GM19395 (cell line): ENCODE results near the gene ZNF74.

Source experiments
- ATAC-seq: cut with Tn5 transposase; IDR thresholded peaks from one replicate; pipeline ENCODE4 v1.9.1; 2021; ENCODE audit warnings: mild to moderate bottlenecking, moderate library complexity; ENCODE audit not compliant: unreplicated experiment

Gene ZNF74

GRCh38 chr22:20418211-20418788 is 24.3 kb downstream of the ZNF74 start:
- no peak for ATAC-seq

GRCh38 chr22:20419664-20419951 is 25.7 kb downstream of the ZNF74 start:
- no peak for ATAC-seq

DNA sequence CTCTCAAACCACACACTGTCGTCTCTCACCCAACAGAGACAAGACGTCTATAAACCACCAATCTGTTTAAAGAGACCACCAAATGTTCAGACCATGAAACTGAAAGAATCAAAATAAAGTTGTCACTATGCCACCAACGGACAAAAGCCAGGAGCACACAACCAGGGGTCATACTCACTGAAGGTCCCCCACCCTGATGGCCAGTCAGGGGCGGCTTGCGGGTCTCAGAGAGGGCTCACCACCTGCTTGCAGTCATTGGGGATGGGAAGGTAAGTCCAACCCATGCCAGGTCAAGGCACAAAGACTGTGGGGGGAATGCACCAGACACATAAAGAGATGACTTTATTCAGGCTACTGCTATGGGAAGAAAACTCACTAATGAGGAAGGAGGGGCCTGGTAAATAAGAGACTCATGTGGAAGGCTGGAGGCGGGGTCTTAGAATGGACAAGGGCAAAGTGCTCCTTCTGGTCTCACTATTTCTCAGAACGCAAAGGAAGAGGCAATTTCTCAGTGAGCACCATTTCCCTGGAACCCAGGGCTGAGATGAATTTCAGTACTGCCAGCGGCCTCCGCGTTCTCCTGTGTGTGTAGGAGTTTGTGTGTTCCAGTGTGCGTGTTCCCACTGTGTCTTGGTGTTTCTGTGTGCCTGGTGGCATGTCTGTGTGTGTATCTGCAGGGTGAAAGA is 26.3 kb downstream of the ZNF74 start:
- no peak for ATAC-seq

DNA sequence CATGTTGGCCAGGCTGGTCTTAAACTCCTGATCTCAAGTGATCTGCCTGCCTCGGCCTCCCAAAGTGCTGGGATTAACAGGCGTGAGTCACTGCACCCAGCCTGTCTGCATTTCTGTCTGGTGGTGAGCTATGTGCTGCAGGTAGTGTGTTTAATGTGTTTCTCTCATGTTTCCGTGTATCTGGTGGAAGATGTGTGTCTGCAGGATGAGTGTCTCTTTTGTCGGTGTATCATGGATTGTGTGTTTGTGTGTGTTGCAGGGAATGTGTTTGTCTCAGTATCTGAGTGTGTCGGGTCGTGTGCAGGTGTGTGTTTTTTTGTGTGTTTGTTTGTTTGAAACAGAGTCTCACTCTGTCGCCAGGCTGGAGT is 27.5 kb downstream of the ZNF74 start:
- no peak for ATAC-seq

DNA sequence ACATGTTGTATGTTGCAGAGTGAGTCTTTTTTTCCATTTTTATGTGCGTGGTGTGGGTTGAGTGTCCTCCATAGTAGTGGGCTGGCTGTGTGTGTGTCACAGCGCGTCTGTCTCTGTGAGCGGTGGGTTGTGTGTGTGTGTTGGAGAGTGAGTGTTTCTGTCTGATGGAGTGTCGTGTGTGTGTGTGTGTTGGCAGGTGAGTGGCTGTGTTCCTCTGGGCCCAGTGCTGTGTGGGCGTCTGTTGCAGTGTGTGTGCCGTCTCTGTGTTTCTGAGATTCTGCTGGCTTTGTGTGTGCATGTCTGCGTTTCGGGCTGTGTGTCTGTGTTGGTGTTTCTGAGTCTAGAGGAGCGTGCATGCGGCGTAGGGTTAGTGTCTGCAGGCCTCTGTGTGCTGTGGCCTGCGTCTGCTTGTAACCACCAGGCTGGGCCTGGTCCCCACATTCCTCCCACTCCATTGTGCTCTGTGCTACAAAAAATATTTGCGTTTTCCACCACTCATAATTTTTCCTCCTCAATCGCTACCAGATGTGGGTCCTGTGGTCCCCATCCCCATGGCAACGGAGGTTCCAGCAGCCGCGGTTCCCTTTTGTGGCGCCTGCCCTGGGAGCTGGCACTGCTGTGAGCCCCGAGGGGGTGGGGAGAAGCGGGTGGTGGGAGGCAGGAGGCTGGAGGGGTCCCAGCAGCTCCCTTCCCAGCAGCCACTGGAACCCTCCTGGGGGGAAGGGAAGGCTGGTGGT is 28.5 kb downstream of the ZNF74 start:
- no peak for ATAC-seq

- no peak for ATAC-seq
Observed at GRCh38 chr22:20423008-20423905, 29.3 kb downstream of the ZNF74 start.

DNA sequence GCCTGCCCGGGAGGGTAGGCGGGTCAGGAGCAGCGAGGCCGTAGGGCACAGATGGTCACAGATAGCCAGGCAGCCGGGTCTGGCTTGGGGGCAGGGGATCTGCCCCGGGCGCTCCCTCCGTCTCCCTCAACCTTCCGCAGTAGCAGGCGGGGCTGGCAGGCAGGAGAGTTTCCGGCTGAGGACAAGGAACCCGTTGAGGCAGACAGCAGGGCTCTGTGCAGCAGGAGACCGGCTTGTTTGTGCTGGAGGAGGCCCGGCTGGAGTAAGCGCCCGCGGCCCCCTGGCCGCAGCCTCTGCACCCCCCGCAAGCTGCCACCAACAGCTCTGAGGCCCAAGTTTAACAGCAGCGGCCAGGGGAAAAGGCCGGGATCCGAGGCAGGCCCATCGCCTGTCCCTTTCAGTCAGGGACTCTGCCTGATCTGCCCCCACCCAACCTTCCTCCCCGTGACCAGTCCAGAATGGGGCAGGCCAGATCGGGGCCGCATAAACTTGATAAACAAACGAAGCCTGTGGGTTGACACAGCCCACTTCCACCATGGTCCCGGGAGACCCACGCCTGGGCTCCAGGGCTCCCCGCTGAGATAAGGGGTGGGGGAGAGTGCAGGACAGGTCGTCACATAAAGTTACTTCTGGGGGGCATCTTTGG is 30.1 kb downstream of the ZNF74 start:
- no peak for ATAC-seq

DNA sequence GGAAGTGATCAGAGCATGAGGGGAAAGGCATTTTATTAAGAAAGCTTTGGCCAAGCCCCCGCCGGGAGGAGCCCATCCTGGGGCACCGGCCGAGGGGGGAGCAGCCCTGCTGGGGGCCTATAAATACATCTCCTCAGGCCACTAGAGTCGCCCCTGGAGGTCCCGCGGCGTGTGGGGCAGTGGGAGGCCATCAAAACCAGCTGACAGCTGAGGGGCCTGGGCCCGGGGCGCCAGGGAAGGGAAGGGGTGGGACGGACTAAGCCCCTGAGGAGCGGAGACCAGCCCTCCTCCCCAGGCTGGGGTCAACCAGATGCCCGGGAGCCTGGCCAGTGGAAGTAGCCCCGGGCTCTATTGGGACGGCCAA is 30.6 kb downstream of the ZNF74 start:
- ATAC-seq = no peak

DNA sequence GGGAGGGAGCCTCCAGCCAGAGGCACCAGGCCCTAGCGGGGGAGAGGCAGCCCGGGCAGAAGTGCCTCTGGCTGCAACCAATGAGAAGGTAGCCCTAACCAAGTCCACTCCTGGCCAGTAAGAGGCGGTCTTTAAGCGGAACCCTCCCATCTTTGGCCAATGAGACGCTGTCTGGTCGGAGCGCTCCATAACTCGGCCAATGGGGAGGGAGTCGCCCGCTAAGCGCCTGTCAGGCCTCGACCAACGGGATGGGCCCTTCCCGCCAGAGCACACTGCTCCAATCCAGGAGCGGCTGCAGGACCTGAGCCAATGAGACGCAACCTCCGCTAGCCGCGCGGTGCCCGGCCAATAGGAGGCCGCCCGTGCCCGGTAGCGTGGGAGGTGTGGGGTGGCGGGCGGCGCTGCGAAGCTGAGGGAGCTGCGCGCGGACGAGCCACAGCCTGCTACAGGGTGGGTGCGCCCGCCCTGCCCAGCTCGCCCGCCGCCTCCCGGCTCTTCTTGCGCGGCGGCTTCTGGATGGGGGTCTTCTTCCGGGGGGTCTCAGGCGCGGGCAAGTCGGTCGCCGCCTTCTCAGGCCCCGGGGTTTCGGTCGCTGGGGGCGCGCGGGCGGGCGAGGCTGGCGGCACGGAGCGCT is 31.1 kb downstream of the ZNF74 start:
- ATAC-seq = no peak

DNA sequence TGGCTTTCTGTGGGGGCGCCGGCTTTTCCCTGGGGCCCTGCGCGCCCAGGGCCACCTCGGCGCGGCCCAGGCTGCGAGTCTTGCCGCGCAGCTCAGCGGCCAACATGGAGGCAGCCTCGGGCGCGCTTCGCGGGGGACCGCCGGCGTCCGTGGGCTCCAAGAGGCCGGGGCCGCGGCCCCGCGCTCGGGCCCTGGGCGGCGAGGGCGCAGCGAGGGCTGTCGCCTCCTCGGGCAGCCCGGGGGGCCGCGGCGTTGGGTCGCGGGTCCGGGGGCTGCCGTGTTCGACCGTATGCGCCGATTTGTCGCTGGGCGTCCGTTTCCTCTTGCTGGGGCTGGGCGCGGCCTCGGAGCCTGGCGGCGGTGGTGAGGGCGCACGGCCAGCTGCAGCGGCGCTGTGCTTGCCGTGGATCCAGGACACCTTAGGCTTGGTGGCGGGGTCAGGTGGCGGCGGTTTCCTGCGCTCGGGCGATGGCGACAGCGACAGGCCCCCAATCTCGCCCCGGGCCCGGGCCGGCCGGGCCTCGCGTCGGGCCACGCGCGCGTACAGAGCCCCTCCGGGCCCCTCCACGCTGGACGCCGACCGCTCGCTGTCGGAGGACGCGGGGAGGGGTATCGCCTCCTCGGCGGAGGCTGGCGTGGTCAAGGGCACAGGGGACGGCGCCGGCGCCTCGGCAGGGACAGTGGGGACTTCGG is 31.8 kb downstream of the ZNF74 start:
- no peak for ATAC-seq

GRCh38 chr22:20426259-20426615 is 32.3 kb downstream of the ZNF74 start:
- ATAC-seq = no peak

DNA sequence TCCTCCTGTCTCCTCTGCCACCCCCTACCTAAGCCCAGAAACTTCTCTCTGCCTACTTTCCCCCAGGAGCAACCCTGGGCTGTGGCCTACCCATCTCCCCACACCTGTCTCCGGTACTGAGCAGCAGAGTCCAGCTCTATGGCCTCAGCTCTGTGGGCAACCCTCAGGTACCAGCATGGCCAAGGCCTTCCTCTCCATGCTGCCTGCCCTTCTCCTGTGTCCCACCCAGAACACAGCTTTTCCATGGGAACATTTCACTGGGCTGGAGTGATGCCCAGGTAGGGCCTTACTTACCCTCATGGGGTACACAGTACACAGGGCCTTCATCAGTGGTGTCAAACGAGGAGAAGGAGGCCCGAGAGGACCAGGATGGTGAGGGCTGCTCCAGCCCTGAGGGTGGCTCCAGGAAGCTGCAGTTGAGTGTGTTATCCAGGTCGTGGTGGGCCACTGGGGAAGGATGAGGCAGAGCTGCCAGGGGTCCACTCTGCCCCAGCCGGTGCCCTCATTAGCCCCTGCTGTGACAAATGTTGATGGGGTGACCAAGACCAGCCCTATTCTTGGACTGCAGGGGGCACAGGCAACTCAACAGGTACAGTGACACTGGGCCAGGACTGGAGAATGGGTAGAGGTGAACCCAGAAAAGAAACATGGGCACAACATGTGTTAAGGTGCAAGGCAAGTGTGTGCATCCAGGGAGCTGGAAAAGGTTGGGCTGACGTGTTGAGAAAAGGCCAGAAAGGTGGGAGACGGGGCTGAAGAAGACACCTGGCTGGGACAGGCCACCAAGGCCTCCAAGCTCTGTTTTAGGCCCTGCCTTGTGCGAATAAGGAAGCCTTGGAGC is 33.4 kb downstream of the ZNF74 start:
- ATAC-seq = no peak

- ATAC-seq = no peak
Observed at GRCh38 chr22:20427945-20428417, 34.0 kb downstream of the ZNF74 start.

DNA sequence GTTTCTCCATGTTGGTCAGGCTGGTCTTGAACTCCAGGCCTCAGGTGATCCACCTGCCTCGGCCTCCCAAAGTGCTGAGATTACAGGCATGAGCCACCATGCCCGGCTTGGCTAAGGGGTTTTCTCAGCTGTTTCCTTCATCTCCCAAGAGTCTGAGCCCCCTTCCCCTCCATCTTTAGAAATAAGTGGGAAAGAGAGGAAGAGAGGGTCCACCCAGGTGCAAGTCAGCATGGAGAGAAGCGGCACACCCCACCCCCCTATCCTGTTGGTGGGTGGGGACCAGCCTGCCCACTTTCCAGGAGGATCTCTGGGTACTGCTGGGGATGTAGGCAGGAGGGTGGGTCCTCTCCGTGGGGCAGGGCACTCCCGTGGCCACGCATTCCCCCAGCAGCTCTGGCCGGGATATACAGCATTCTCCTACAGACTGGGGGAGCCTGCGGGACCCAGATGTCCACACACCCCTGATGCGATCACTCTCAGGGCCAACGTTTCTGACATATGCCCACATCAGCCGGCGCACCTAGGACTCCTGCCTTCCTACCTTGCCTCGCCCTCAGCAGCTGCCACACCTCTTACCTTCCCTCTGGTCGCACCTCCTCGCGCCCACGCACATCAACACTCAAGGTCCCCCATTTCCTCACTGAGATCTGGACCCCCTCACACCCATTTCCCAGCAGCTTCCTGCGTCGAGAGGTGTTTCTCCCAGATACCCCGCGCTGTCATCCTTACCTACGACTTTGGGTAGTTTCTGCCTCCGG is 34.7 kb downstream of the ZNF74 start:
- ATAC-seq = no peak

DNA sequence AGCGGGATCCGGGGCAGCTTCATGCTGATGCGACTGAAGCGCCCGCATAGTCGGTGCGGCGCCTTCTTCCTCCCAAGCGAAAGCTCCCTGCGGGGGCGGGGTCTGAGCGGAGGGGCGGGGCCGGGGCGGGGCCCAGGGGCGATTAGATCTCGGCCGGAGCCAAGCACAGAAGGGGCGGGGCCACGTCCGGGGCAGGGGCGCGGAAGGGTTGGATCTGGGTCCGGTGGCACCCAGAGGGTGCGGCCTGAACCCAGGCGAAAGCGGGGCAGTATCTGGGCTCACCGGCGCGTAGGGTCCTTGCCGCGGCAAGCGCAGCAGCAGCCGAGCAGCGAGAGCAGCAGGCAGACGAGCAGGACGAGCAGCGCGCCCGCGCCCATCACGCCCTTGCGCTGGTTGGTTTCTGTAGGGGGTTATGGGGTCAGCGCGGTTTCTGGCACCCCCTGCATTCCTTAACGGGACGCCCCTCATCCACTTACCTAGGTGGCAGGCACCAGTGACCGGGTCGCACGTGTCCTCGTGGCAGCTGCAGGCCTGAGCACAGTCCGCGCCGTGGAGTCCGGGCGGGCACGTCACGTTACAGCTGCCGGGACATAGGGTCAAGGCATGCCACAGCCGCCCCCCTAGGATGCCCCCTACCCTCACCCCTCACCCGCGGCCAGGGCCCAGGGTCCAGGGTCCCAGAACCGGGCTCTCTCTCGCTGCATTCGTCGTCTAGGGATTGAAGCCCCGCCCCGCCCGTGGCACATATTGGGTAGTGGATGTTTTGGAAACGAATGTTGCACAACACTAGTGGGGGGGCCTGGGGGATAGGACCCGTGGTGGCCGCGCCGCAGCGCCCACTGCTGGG is 35.5 kb downstream of the ZNF74 start:
- ATAC-seq = no peak

GRCh38 chr22:20430101-20430719 is 36.3 kb downstream of the ZNF74 start:
- no peak for ATAC-seq
